Body of pancreas (tissue), 4 donors: Measurements from ENCODE around the gene PAX9. TPM values are rescaled to one million over a fixed set of nuclear protein-coding genes. Genes with fewer than 3 reads are reported as not detected.

ENCODE experiments used
- ATAC-seq: fragments of 150-250 bp; one replicate; pipeline ENCODE4 v1.9.1; 2016
- DNase-seq, 4 donors: peaks; one replicate each; pipeline ENCODE4 v3.0.0-alpha.2; 2019
- H3K27ac ChIP-seq, 4 donors: fragments of 200-600 bp; sonication (generic); 1 replicate in 3 of 4; 2 replicates in 1 of 4; pipeline versions ENCODE4 v1.5.1 to v1.6.1; 2016 to 2019; ENCODE audit warnings: mild to moderate bottlenecking in 1 of 4, mixed read lengths in 1 of 4, moderate library complexity in 1 of 4
- H3K27me3 ChIP-seq, 2 donors: fragments of 200-600 bp; sonication (generic); one replicate each; pipeline ENCODE4 v1.6.0; 2016; ENCODE audit warnings: mild to moderate bottlenecking in 1 of 2
- H3K36me3 ChIP-seq, 2 donors: fragments of 200-600 bp; sonication (generic); replicated peaks in 1 of 2; 2 replicates each; pipeline ENCODE4 v1.5.1; 2016; ENCODE audit warnings: low read depth in 2 of 2; ENCODE audit not compliant: insufficient read depth in 1 of 2
- H3K4me1 ChIP-seq: fragments of 200-600 bp; sonication (generic); one replicate; pipeline ENCODE4 v1.6.0; 2016
- H3K4me3 ChIP-seq, 2 donors: fragments of 200-600 bp; sonication (generic); 1 replicate in 1 of 2; 2 replicates in 1 of 2; pipeline ENCODE4 v1.5.1; 2016 to 2019
- H3K9me3 ChIP-seq, 3 donors: fragments of 200-600 bp; sonication (generic); 1 replicate in 2 of 3; 2 replicates in 1 of 3; pipeline ENCODE4 v1.5.1; 2016
- POLR2A ChIP-seq, 3 donors: fragments of 450-650 bp; IDR thresholded peaks; one replicate each; pipeline ENCODE4 v1.6.1; 2016; ENCODE audit warnings: antibody characterized with exemption in 3 of 3, mild to moderate bottlenecking in 2 of 3
- WGBS, 2 donors: methylation state at CpG; one replicate each; pipeline ENCODE4 v1.1.5; 2017; 5-methylcytosine and 5-hydroxymethylcytosine counted together
- intact Hi-C: fragments of 100-400 bp; cut with DNase I; formaldehyde crosslinking; loops from one replicate; pipeline ENCODE4 v1.15.1; 2023
- total RNA-seq, 2 donors: library from RNA; depleted of rRNA; stranded (reverse); fragments of >200 nt; gene quantifications; one replicate each; pipeline ENCODE4 v1.1.0, GENCODE V29; 2016
- TF ChIP-seq, protein P1 (sequence below), 7 experiments: fragments of 450-650 bp in 4 of 7; fragments of 200-600 bp in 3 of 7; sonication (generic) in 3 of 7; IDR thresholded peaks; one replicate each; pipeline ENCODE4 v1.5.1; 2016 to 2019; ENCODE audit warnings: antibody characterized with exemption in 7 of 7

PAX9 gene
- total RNA-seq, 2 donors from 2014 or later = not detected

DNA sequence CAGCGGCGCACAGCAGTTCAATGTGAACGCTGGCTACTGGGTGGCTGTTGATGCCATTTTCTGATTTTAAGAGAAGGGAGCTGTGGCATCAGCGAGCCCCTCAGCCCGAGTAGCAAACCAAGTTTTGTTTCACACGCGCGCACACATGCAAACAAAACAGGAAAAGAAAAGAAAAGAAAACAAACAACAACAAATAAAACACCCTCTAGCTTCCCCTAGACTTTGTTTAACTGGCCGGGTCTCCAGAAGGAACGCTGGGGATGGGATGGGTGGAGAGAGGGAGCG is 540 bp downstream of the PAX9 start:
- Histone ChIP-seq H3K27ac (no peak overlapping the region), H3K9me3 (no peaks in the 10 kb centered on the region), H3K4me3 (peak overlapping the region in 1 of 2 donors; percentile 21), H3K4me1 (peaks cover 64% of the 10 kb centered on the region), H3K36me3 (no peaks in the 10 kb centered on the region), H3K27me3 (peaks cover 3 to 86% of the 10 kb centered on the region in 2 donors)
- no peak for DNase-seq
- no peak for ATAC-seq
- intact Hi-C loops = no loop called here
- WGBS, 2 donors = 2 to 4% methylated on average over 11 of the region's 11 CpGs
- no peak for TF ChIP-seq POLR2A (IDR thresholded peaks at IDR 0.05)
- TF ChIP-seq, protein P1, sequence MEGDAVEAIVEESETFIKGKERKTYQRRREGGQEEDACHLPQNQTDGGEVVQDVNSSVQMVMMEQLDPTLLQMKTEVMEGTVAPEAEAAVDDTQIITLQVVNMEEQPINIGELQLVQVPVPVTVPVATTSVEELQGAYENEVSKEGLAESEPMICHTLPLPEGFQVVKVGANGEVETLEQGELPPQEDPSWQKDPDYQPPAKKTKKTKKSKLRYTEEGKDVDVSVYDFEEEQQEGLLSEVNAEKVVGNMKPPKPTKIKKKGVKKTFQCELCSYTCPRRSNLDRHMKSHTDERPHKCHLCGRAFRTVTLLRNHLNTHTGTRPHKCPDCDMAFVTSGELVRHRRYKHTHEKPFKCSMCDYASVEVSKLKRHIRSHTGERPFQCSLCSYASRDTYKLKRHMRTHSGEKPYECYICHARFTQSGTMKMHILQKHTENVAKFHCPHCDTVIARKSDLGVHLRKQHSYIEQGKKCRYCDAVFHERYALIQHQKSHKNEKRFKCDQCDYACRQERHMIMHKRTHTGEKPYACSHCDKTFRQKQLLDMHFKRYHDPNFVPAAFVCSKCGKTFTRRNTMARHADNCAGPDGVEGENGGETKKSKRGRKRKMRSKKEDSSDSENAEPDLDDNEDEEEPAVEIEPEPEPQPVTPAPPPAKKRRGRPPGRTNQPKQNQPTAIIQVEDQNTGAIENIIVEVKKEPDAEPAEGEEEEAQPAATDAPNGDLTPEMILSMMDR (IDR thresholded peaks at IDR 0.05) = no peak

DNA sequence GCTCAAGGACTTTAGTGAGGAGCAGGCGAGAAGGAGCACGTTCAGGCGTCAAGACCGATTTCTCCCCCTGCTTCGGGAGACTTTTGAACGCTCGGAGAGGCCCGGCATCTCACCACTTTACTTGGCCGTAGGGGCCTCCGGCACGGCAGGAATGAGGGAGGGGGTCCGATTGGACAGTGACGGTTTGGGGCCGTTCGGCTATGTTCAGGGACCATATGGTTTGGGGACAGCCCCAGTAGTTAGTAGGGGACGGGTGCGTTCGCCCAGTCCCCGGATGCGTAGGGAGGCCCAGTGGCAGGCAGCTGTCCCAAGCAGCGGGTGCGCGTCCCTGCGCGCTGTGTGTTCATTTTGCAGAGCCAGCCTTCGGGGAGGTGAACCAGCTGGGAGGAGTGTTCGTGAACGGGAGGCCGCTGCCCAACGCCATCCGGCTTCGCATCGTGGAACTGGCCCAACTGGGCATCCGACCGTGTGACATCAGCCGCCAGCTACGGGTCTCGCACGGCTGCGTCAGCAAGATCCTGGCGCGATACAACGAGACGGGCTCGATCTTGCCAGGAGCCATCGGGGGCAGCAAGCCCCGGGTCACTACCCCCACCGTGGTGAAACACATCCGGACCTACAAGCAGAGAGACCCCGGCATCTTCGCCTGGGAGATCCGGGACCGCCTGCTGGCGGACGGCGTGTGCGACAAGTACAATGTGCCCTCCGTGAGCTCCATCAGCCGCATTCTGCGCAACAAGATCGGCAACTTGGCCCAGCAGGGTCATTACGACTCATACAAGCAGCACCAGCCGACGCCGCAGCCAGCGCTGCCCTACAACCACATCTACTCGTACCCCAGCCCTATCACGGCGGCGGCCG is 1.1 kb downstream of the PAX9 start:
- H3K36me3 ChIP-seq = no peaks in the 10 kb centered on the region
- no peaks in the 10 kb centered on the region for H3K9me3 ChIP-seq
- 4 to 5% methylated on average over 12 to 71 of the region's 71 CpGs for WGBS, 2 donors
- intact Hi-C loops = no loop called here
- no peak for ATAC-seq
- peaks cover 3 to 85% of the 10 kb centered on the region in 2 donors for H3K27me3 ChIP-seq
- no peak overlapping the region for H3K27ac ChIP-seq
- TF ChIP-seq, protein P1 (IDR thresholded peaks at IDR 0.05) = peak in 1 of 7 experiments; percentile 3
- TF ChIP-seq POLR2A (IDR thresholded peaks at IDR 0.05) = no peak
- H3K4me1 ChIP-seq = peaks cover 58% of the 10 kb centered on the region
- no peak overlapping the region for H3K4me3 ChIP-seq
- peak in 1 of 4 donors; percentile 21 for DNase-seq

DNA sequence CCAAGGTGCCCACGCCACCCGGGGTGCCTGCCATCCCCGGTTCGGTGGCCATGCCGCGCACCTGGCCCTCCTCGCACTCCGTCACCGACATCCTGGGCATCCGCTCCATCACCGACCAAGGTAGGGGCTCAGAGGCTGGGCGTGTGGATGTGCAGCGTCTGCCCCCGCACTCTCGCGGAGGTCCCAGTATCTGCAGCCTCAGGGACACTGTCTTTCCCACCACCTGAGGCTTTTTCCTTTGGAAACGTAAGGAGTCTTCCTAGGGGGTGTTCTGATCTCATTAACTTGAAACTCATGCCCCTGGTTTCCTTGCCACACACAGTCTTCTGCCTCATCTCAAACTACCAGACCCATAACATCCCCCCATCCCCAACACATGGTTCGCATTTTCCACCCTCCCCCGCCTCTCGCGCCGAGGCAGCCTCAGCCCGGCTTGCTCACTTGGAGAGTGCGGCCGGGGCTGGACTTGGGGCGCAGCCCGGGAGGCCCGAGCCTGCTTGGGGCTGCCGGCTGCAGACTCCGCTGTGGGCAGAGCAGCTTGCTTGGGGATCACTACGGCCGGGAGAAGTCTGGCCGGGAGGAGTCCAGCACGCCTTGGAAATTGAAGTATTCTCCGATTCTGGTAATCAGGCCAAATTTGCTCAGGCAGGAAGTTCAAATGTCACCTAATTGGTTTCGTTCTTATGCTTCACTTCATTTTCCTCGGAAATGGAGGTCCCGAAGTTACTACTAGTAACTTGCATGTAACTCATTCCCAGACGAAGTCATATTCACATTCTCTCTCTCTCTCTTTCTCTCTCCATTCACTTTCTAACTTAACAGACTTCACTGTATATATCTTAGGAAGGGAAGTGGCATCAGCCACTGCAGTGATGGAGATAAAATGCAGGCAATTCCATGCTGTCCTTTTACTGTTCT is 2.0 kb downstream of the PAX9 start:
- H3K9me3 ChIP-seq = no peaks in the 10 kb centered on the region
- peaks cover 3 to 76% of the 10 kb centered on the region in 2 donors for H3K27me3 ChIP-seq
- 2 to 7% methylated on average over 30 to 39 of the region's 39 CpGs for WGBS, 2 donors
- no peak for DNase-seq
- no peak overlapping the region for H3K27ac ChIP-seq
- no peak for ATAC-seq
- H3K36me3 ChIP-seq = no peaks in the 10 kb centered on the region
- peaks cover 49% of the 10 kb centered on the region for H3K4me1 ChIP-seq
- no peak overlapping the region for H3K4me3 ChIP-seq
- TF ChIP-seq POLR2A (IDR thresholded peaks at IDR 0.05) = no peak
- TF ChIP-seq, protein P1 (IDR thresholded peaks at IDR 0.05) = no peak
- intact Hi-C loops = no loop called here

DNA sequence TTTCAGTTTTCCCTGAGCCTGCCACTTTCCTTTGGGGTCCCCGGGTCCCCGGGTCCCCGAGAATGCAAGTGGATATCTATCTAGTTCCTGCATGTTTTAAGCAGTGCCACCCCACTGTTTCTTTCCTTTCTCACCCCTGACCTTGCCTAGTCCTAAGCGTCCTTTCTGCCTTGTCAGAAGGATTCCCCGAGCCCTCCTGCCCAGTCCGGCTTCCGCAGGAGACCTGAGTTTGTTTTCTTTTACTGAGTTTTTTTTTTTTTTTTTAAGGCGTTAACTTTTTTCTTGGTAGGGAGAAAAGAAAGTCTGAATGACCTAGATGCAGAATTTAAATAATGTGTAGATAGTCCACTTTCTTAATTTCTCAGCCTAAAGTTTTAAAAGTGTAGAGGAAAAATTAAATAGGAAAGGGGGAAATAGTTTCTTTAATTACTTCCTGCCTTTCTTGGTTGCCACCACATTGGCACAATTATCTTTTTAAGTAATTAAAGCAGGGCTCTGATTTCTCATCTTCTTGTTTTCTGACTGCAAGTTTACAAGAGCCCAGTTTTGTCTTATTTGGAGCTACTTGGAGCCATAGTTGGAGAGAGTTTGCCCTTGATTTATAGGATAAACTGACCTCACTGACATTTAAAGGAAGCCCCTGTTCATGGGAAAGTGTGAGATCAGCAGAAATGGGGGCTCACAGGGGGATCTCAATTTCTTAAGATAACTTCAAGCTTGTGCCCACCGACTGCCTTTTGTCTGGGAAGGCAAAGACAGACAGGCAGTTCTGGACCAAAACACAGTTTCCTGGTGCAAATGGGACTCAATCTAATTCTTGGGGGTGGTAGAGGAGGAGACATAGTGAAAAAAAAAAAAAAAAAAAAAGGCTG is 2.9 kb downstream of the PAX9 start:
- Histone ChIP-seq H3K36me3 (no peaks in the 10 kb centered on the region), H3K4me1 (peaks cover 46% of the 10 kb centered on the region), H3K4me3 (no peak overlapping the region), H3K27ac (no peak overlapping the region), H3K27me3 (peaks cover 3 to 72% of the 10 kb centered on the region in 2 donors), H3K9me3 (no peaks in the 10 kb centered on the region)
- ATAC-seq = no peak
- WGBS, 2 donors = 11 to 20% methylated on average over 9 of the region's 9 CpGs
- TF ChIP-seq POLR2A (IDR thresholded peaks at IDR 0.05) = no peak
- TF ChIP-seq, protein P1 (IDR thresholded peaks at IDR 0.05) = no peak
- DNase-seq = no peak
- intact Hi-C loops = no loop called here
